SK-N-SH (cell line): Measurements from ENCODE around the gene ZFHX3. TPM values are rescaled to one million over a fixed set of nuclear protein-coding genes. Genes with fewer than 3 reads are reported as not detected.

ENCODE experiments used
- CTCF ChIA-PET: fragments of 300-600, 350-600 bp; formaldehyde crosslinking; extraction: SDS; loops from one replicate; lab custom pipeline; 2021; lab: Yijun Ruan, JAX
- POLR2A ChIA-PET: fragments of 350-600 bp; sonication (Branson Sonifier 250); formaldehyde crosslinking; extraction: SDS; loops from one replicate; lab custom pipeline; 2020; ENCODE audit warnings: antibody characterized with exemption, inconsistent platforms; lab: Yijun Ruan, JAX
- DNase-seq: peaks from one replicate; pipeline ENCODE4 v3.0.0; 2012
- H2AFZ ChIP-seq: fragments of 200-600 bp; sonication (generic); 2 replicates; pipeline ENCODE4 v1.8.1; 2016; ENCODE audit warnings: antibody characterized with exemption, mild to moderate bottlenecking, low read depth
- H3F3A ChIP-seq: fragments of 200-600 bp; sonication (generic); replicated peaks from 2 replicates; pipeline ENCODE3; 2016; ENCODE audit warnings: antibody characterized with exemption, mild to moderate bottlenecking; ENCODE audit not compliant: insufficient read depth
- H3K27ac ChIP-seq, 2 experiments: fragments of 200-500 bp in 1 of 2; fragments of 200-600 bp in 1 of 2; sonication (Bioruptor generic) in 1 of 2; sonication (generic), shearing (Covaris generic) in 1 of 2; 2 replicates each; pipeline versions ENCODE4 v1.5.1 to v1.6.1; 2014 to 2016; ENCODE audit warnings: low read depth in 2 of 2, inconsistent platforms in 1 of 2, low read length in 1 of 2, mild to moderate bottlenecking in 1 of 2, mixed read lengths in 1 of 2
- H3K27me3 ChIP-seq: fragments of 200-600 bp; sonication (generic), shearing (Covaris generic); 2 replicates; pipeline ENCODE4 v1.6.1; 2016; ENCODE audit warnings: mixed run types; ENCODE audit not compliant: insufficient read depth
- H3K36me3 ChIP-seq, 2 experiments: fragments of 200-500 bp in 1 of 2; fragments of 200-600 bp in 1 of 2; sonication (Bioruptor generic) in 1 of 2; sonication (generic) in 1 of 2; replicated peaks in 1 of 2; 2 replicates each; pipeline versions ENCODE3 to v1.5.1; 2014 to 2016; ENCODE audit warnings: low read length in 1 of 2, mild to moderate bottlenecking in 1 of 2; ENCODE audit not compliant: insufficient read depth in 2 of 2, control insufficient read depth in 1 of 2
- H3K4me1 ChIP-seq, 2 experiments: fragments of 200-500 bp in 1 of 2; fragments of 200-600 bp in 1 of 2; sonication (Bioruptor generic) in 1 of 2; sonication (generic), shearing (Covaris generic) in 1 of 2; 2 replicates each; pipeline versions ENCODE4 v1.5.1 to v1.6.1; 2014 to 2016; ENCODE audit warnings: low read depth in 1 of 2, low read length in 1 of 2, mixed run types in 1 of 2; ENCODE audit not compliant: insufficient read depth in 2 of 2, control insufficient read depth in 1 of 2
- H3K4me2 ChIP-seq: fragments of 200-600 bp; sonication (generic), shearing (Covaris generic); 2 replicates; pipeline ENCODE4 v1.6.1; 2017; ENCODE audit warnings: mixed run types
- H3K4me3 ChIP-seq, 2 experiments: fragments of 200-500 bp in 1 of 2; fragments of 200-600 bp in 1 of 2; sonication (Bioruptor generic) in 1 of 2; sonication (generic), shearing (Covaris generic) in 1 of 2; 2 replicates each; pipeline versions ENCODE4 v1.5.1 to v1.8.1; 2014 to 2016; ENCODE audit warnings: low read depth in 2 of 2, inconsistent platforms in 1 of 2, low read length in 1 of 2, mild to moderate bottlenecking in 1 of 2, mixed read lengths in 1 of 2, moderate library complexity in 1 of 2
- H3K79me2 ChIP-seq: fragments of 200-600 bp; sonication (generic); 2 replicates; pipeline ENCODE4 v1.8.1; 2017; ENCODE audit warnings: mild to moderate bottlenecking; ENCODE audit not compliant: insufficient read depth
- H3K9ac ChIP-seq: fragments of 200-600 bp; sonication (generic); 2 replicates; pipeline ENCODE4 v1.6.1; 2017; ENCODE audit warnings: mixed run types
- H3K9me2 ChIP-seq: fragments of 200-600 bp; sonication (generic); 2 replicates; pipeline ENCODE4 v1.6.1; 2017; ENCODE audit warnings: mixed run types
- H3K9me3 ChIP-seq: fragments of 200-600 bp; sonication (generic); 2 replicates; pipeline ENCODE4 v1.6.1; 2017; ENCODE audit warnings: mixed run types, mild to moderate bottlenecking, moderate library complexity
- H4K20me1 ChIP-seq: fragments of 200-600 bp; sonication (generic); 2 replicates; pipeline ENCODE4 v1.6.1; 2017; ENCODE audit warnings: mild to moderate bottlenecking, mixed run types; ENCODE audit not compliant: insufficient read depth
- CHD2 ChIP-seq: fragments of 150-350 bp; IDR thresholded peaks from 2 replicates; pipeline ENCODE4 v1.6.1; 2018; ENCODE audit warnings: low read length; ENCODE audit not compliant: partially characterized antibody
- ELF1 ChIP-seq: IDR thresholded peaks from 2 replicates; pipeline ENCODE4 v1.4.0; 2012
- EP300 ChIP-seq, 2 experiments: IDR thresholded peaks; 2 replicates each; pipeline versions ENCODE4 v1.4.0 to v1.6.1; 2012; ENCODE audit warnings: borderline replicate concordance in 1 of 2, low read depth in 1 of 2, low read length in 1 of 2
- EZH2phosphoT487 ChIP-seq: fragments of 200-600 bp; sonication (generic); IDR thresholded peaks from 2 replicates; pipeline ENCODE4 v1.6.1; 2017; ENCODE audit warnings: low read depth, mixed run types, mild to moderate bottlenecking, antibody characterized with exemption, moderate library complexity, borderline replicate concordance
- GATA2 ChIP-seq: sonication (generic); formaldehyde crosslinking; IDR thresholded peaks from 2 replicates; pipeline ENCODE4 v1.5.0; 2020; ENCODE audit warnings: mild to moderate bottlenecking, missing genetic modification reagents
- JUND ChIP-seq: IDR thresholded peaks from 2 replicates; pipeline ENCODE4 v1.4.0; 2012
- MEF2A ChIP-seq: IDR thresholded peaks from 2 replicates; pipeline ENCODE4 v1.4.0; 2012; ENCODE audit warnings: low read depth, borderline replicate concordance
- POLR2AphosphoS5 ChIP-seq: IDR thresholded peaks from 2 replicates; pipeline ENCODE4 v1.6.1; 2012; ENCODE audit warnings: low read depth, low read length
- RAD21 ChIP-seq: IDR thresholded peaks from 2 replicates; pipeline ENCODE4 v1.6.1; 2012; ENCODE audit warnings: mild to moderate bottlenecking, low read length
- RCOR1 ChIP-seq: fragments of 150-350 bp; IDR thresholded peaks from 2 replicates; pipeline ENCODE4 v1.6.1; 2017; ENCODE audit warnings: antibody characterized with exemption, low read length
- SMC3 ChIP-seq: IDR thresholded peaks from 2 replicates; pipeline ENCODE4 v1.6.1; 2012; ENCODE audit warnings: low read depth, low read length, improper control_type of control experiment
- TAF1 ChIP-seq: IDR thresholded peaks from 2 replicates; pipeline ENCODE4 v1.6.1; 2012; ENCODE audit warnings: low read depth, mild to moderate bottlenecking, low read length, moderate library complexity, borderline replicate concordance
- TEAD4 ChIP-seq: IDR thresholded peaks from 2 replicates; pipeline ENCODE4 v1.4.0; 2012; ENCODE audit warnings: mild to moderate bottlenecking, borderline replicate concordance; ENCODE audit not compliant: insufficient read depth
- USF1 ChIP-seq: IDR thresholded peaks from 2 replicates; pipeline ENCODE4 v1.4.0; 2012; ENCODE audit warnings: low read depth, borderline replicate concordance
- WGBS: methylation state at CpG from one replicate; pipeline ENCODE4 v1.1.6; 2017; ENCODE audit warnings: low lambda C conversion rate; 5-methylcytosine and 5-hydroxymethylcytosine counted together
- polyA plus RNA-seq, 3 experiments: library from polyadenylated mRNA; depleted of rRNA; stranded (reverse); fragments of >200 nt; gene quantifications; 2 replicates each; pipeline ENCODE4 v1.2.3, GENCODE V29; 2012
- TF ChIP-seq, protein P1 (sequence below): IDR thresholded peaks from 2 replicates; pipeline ENCODE4 v1.6.1; 2012; ENCODE audit warnings: mild to moderate bottlenecking, low read depth, low read length, moderate library complexity
- TF ChIP-seq, protein P2 (sequence below): IDR thresholded peaks from 2 replicates; pipeline ENCODE4; 2012
- TF ChIP-seq, protein P3 (sequence below): IDR thresholded peaks from 2 replicates; pipeline ENCODE4 v1.4.0; 2012; ENCODE audit warnings: low read depth, borderline replicate concordance

The ZFHX3 gene
- polyA plus RNA-seq, 1 of the 3 experiments (the other 2 are of a cell fraction), result 2.0 TPM

GRCh38 chr16:72864130-72864833 is 183.6 kb downstream of the ZFHX3 start:
- DNase-seq, result no peak
- peaks cover 1% of the 10 kb centered on the region for H3F3A ChIP-seq
- no peaks in the 10 kb centered on the region for H3K9me3 ChIP-seq
- 93% methylated on average over 6 of the region's 6 CpGs for WGBS
- H3K4me2 ChIP-seq, result no peak overlapping the region
- H3K27me3 ChIP-seq, result no peaks in the 10 kb centered on the region
- H3K79me2 ChIP-seq, result peaks cover 25% of the 10 kb centered on the region
- TF ChIP-seq, protein P1, sequence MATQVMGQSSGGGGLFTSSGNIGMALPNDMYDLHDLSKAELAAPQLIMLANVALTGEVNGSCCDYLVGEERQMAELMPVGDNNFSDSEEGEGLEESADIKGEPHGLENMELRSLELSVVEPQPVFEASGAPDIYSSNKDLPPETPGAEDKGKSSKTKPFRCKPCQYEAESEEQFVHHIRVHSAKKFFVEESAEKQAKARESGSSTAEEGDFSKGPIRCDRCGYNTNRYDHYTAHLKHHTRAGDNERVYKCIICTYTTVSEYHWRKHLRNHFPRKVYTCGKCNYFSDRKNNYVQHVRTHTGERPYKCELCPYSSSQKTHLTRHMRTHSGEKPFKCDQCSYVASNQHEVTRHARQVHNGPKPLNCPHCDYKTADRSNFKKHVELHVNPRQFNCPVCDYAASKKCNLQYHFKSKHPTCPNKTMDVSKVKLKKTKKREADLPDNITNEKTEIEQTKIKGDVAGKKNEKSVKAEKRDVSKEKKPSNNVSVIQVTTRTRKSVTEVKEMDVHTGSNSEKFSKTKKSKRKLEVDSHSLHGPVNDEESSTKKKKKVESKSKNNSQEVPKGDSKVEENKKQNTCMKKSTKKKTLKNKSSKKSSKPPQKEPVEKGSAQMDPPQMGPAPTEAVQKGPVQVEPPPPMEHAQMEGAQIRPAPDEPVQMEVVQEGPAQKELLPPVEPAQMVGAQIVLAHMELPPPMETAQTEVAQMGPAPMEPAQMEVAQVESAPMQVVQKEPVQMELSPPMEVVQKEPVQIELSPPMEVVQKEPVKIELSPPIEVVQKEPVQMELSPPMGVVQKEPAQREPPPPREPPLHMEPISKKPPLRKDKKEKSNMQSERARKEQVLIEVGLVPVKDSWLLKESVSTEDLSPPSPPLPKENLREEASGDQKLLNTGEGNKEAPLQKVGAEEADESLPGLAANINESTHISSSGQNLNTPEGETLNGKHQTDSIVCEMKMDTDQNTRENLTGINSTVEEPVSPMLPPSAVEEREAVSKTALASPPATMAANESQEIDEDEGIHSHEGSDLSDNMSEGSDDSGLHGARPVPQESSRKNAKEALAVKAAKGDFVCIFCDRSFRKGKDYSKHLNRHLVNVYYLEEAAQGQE, result peak; percentile 70; the same call in 1 of the 2 replicates
- TF ChIP-seq, protein P2, sequence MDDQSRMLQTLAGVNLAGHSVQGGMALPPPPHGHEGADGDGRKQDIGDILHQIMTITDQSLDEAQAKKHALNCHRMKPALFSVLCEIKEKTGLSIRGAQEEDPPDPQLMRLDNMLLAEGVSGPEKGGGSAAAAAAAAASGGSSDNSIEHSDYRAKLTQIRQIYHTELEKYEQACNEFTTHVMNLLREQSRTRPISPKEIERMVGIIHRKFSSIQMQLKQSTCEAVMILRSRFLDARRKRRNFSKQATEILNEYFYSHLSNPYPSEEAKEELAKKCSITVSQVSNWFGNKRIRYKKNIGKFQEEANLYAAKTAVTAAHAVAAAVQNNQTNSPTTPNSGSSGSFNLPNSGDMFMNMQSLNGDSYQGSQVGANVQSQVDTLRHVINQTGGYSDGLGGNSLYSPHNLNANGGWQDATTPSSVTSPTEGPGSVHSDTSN, result no peak
- H4K20me1 ChIP-seq, result peaks cover 11% of the 10 kb centered on the region; the same call in 1 of the 2 replicates
- no peak overlapping the region for H3K27ac ChIP-seq
- H3K4me1 ChIP-seq, result peaks cover 0 to 8% of the 10 kb centered on the region in 2 experiments; a peak in 2 of 4 replicates
- ChIA-PET CTCF (interaction anchor here (1.0 kb wide), 2 partner anchors 18 to 32 kb away, joined by 3 read pairs; no protein-coding TSS in a partner anchor), POLR2A (no interaction called here)
- H2AFZ ChIP-seq, result no peak overlapping the region
- no peaks in the 10 kb centered on the region for H3K9me2 ChIP-seq
- no peak overlapping the region for H3K9ac ChIP-seq
- H3K36me3 ChIP-seq, result peaks cover 4% of the 10 kb centered on the region in 2 experiments
- H3K4me3 ChIP-seq, result no peak overlapping the region

- CTCF ChIA-PET, result interaction anchor here (2.1 kb wide), 1 partner anchor 30 kb away, joined by 5 read pairs; no protein-coding TSS in a partner anchor
- POLR2A ChIA-PET, result no interaction called here
Observed at GRCh38 chr16:72862090-72862489, 185.8 kb downstream of the ZFHX3 start.

More at GRCh38 chr16:72862090-72862489, 185.8 kb downstream of the ZFHX3 start:
- Histone ChIP-seq H3K79me2 (peaks cover 22% of the 10 kb centered on the region), H3K9ac (no peak overlapping the region), H3F3A (peaks cover 4% of the 10 kb centered on the region), H3K9me2 (no peaks in the 10 kb centered on the region), H3K9me3 (no peaks in the 10 kb centered on the region), H3K27me3 (no peaks in the 10 kb centered on the region), H3K27ac (no peak overlapping the region), H3K36me3 (peaks cover 2 to 4% of the 10 kb centered on the region in 2 experiments), H3K4me1 (peaks cover 0 to 20% of the 10 kb centered on the region in 2 experiments; a peak in 2 of 4 replicates), H2AFZ (no peak overlapping the region), H3K4me2 (no peak overlapping the region), H4K20me1 (peaks cover 11% of the 10 kb centered on the region; the same call in 1 of the 2 replicates), H3K4me3 (no peak overlapping the region)
- DNase-seq, result no peak
- no peak for TF ChIP-seq ELF1
- TF ChIP-seq POLR2AphosphoS5, result no peak
- TF ChIP-seq RAD21, result no peak
- no peak for TF ChIP-seq USF1
- no peak for TF ChIP-seq RCOR1
- TF ChIP-seq TAF1, result no peak
- TF ChIP-seq JUND, result no peak
- TF ChIP-seq SMC3, result no peak
- no peak for TF ChIP-seq EZH2phosphoT487
- TF ChIP-seq, protein P3, sequence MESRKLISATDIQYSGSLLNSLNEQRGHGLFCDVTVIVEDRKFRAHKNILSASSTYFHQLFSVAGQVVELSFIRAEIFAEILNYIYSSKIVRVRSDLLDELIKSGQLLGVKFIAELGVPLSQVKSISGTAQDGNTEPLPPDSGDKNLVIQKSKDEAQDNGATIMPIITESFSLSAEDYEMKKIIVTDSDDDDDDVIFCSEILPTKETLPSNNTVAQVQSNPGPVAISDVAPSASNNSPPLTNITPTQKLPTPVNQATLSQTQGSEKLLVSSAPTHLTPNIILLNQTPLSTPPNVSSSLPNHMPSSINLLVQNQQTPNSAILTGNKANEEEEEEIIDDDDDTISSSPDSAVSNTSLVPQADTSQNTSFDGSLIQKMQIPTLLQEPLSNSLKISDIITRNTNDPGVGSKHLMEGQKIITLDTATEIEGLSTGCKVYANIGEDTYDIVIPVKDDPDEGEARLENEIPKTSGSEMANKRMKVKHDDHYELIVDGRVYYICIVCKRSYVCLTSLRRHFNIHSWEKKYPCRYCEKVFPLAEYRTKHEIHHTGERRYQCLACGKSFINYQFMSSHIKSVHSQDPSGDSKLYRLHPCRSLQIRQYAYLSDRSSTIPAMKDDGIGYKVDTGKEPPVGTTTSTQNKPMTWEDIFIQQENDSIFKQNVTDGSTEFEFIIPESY, result no peak
- no peak for TF ChIP-seq EP300 (IDR thresholded peaks at IDR 0.05; ENCODE audit: borderline replicate concordance in 1 of 2, low read depth in 1 of 2, low read length in 1 of 2)
- no peak for TF ChIP-seq MEF2A
- no peak for TF ChIP-seq CHD2
- TF ChIP-seq TEAD4, result no peak
- TF ChIP-seq GATA2 (CRISPR knock-in tag), result no peak
